HG02623 (cell line): ENCODE measurements around the gene LRP1B.
"Not testable (repeated sequence)": the region's sequence is repeated elsewhere in the genome, so short reads cannot be mapped to it uniquely, and the experiment has no call there.

ENCODE experiments used
- ATAC-seq: cut with Tn5 transposase; IDR thresholded peaks from one replicate; pipeline ENCODE4 v1.9.1; 2021; ENCODE audit warnings: moderate library complexity; ENCODE audit not compliant: unreplicated experiment

The LRP1B gene

GRCh38 chr2:140596447-140596846 lies 1534.4 kb downstream of the LRP1B start:
- peak; percentile 48 for ATAC-seq

DNA sequence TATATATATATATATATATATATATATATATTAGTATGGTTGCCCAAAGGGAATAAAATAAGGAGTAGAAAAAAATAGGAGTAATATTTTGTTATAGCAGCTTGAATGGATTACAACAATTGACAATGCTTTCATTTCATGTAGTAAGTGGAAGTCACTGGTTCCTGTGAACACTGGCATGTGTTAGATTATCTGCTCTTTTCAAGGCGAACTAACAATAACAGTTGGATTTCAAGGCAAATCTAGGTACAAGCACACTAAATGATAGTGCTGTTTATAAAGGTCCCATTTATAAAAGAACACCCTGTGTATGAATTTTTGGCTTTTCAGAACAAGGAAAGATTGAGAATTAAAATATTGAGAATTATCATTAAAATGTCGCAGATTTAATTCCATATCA lies 1535.7 kb downstream of the LRP1B start:
- ATAC-seq = no peak

GRCh38 chr2:140593132-140593531 lies 1537.7 kb downstream of the LRP1B start:
- no peak for ATAC-seq

DNA sequence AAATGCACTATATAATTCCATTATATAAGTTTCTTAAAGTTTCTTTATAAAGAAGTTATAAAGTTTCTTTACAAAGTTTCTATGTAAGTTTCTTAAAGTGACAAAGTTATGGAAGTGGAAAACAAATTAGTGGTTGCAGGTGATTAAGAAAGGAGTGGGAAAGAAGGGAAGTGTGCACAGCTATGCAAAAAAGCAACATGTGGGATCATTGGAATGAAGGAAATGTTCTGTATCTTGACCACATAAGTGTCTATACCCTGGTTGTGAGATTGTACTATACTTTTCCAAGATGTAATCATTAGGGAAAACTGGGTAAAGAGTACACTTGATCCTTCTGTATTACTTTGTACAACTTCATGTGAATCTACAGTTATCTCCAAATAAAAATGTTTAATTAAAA lies 1541.1 kb downstream of the LRP1B start:
- no peak for ATAC-seq

DNA sequence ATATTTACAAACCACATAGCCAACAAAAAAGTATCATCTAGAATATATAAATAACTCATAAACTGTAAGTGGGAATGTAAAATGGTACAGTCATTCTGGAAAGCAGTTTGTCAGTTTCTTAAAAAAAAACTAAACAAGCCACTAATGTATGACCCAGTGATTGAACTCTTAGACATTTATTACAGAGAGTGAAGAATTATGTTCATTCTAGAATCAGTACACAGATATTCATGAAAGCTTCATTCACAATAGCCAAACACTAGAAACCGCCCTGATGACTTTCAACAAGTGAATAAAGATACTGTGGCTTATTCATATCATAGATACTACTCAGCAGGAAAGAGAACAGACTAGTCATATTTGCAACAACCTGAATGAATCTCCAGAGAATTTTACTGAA lies 1541.5 kb downstream of the LRP1B start:
- ATAC-seq = no peak

- ATAC-seq = peak; percentile 99
Measured at GRCh38 chr2:140586379-140586778, 1544.4 kb downstream of the LRP1B start.

- ATAC-seq = no peak
Measured at GRCh38 chr2:140585016-140585415, 1545.8 kb downstream of the LRP1B start.

GRCh38 chr2:140584471-140584870 lies 1546.3 kb downstream of the LRP1B start:
- no peak for ATAC-seq

- ATAC-seq = no peak
Measured at GRCh38 chr2:140580532-140581151, 1550.2 kb downstream of the LRP1B start.

DNA sequence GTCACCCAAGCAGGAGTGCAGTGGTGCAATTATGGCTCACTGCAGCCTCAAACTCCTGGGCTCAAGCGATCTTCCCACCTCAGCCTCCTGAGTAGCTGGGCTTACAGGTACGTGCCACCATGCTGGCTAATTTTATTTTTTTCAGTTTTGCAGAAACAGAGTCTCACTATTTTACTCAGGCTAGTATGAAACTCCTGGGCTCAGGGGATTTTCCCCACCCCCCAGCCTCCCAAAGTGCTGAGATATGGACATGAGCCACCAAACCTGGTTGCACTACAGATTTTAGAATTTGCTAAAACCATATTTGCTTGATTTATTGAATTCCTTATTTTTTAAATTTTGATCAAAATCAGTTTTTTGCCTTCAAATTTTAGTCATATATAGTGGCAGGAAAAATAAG lies 1553.4 kb downstream of the LRP1B start:
- no peak for ATAC-seq

- ATAC-seq = no peak
Measured at GRCh38 chr2:140567734-140568133, 1563.1 kb downstream of the LRP1B start.

GRCh38 chr2:140565756-140566155 lies 1565.1 kb downstream of the LRP1B start:
- no peak for ATAC-seq

GRCh38 chr2:140555701-140556100 lies 1575.1 kb downstream of the LRP1B start:
- no peak for ATAC-seq

DNA sequence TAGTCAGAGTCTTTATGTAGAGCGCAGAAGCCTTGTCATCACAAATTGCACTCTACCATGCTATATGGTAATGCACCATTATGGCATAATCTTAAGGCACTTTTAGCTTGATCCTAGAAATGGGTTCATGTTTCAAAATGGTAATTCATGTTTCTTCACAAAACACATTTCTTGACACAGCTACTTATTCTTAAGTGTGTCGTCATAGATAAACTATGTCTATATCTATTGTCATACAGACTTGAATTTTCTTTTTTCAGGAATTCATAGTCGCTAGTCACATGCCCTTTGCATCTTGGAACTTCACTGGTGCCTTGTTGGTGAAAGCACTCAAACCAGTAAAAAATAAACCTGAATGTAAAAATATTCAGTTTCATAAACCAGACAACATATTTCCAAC lies 1578.2 kb downstream of the LRP1B start:
- ATAC-seq = no peak

GRCh38 chr2:140551287-140551686 lies 1579.5 kb downstream of the LRP1B start:
- no peak for ATAC-seq

DNA sequence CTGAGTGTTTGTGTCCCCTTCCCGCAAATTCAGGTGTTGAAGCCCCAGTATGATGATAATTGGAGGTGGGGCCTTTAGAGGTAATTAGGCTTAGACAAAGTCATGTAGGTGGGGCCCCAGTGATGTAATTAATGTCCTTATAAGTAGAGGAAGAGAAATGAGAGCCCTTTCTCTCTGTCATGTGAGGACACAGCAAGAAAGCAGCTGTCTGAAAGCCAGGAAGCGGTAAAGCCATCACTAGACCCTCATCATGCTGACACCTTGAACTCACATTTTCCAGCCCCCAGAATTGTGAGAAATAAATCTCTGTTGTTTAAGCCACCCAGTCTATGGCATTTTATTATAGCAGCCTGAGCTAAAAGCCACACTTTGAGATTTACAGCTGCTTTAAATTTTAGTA lies 1580.0 kb downstream of the LRP1B start:
- no peak for ATAC-seq

DNA sequence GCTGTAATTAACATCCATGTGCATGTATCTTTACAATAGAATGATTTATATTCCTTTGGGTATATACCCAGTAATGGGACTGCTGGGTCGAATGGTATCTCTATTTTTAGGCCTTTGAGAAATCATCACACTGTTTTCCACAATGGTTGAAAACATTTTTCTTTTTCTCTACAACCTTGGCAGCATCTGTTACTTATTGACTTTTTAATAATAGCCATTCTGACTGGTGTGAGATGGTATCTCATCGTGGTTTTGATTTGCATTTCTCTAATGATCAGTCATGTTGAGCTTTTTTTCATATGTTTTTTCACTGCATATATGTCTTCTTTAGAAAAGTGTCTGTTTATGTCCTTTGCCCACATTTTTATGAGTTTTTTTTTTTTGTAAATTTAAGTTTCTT lies 1586.0 kb downstream of the LRP1B start:
- ATAC-seq = not testable (repeated sequence)

DNA sequence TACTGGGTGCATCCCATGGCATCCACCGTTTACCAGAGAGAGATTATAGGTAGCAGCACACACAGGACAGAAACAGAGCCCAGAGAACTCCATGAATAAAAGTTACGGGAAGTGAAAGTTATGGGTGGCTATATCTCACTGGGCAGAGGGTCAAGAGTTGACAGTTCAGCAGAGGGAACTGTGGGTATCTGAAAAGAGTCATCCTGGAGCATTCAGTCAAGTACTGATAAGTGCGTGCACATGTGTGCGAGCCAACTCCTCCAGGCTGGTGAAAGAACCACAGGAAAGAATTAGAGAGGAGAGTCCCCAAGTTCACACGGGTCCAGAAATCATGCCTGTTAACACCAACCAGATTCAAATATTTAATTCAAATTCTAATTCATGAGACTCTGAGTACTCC lies 1588.2 kb downstream of the LRP1B start:
- no peak for ATAC-seq

GRCh38 chr2:140539242-140539875 lies 1591.5 kb downstream of the LRP1B start:
- no peak for ATAC-seq

DNA sequence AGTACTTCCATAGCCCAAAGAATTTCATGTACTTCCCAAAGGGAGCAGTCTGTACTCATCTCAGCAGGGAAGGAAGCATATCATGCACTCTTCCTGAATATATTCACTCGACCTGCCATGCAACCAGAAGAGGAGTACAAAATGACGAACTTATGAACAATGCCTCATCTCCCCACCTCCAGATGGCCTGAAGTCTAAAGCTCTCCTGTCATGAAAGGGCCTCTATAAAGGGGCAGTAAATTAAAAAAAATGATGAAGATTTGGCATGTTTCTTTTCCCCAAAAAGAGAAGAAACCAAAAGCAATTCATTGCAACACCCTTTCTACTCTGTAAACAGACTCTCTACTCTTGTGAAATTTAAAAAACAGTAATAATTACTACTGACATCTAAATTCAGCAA lies 1601.1 kb downstream of the LRP1B start:
- no peak for ATAC-seq

GRCh38 chr2:140528982-140529381 lies 1601.8 kb downstream of the LRP1B start:
- no peak for ATAC-seq

DNA sequence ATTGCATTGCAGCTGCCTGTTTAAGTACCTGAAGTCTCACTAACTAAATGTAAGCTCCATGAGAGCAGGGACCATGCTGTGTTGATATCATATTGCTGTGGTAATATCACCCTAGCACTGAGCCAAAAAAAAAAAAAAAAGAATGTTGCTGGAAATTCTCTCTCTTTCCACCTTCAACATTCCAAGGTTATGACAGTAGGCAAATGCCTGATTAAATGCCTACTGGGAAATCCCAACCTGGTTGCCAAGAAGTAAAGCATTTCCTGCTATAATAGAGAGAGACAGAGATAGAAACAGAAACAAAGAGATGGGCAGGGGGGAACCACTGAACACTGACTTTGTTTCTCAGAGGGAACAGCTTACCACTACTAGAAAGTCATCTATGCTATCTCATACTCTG lies 1604.2 kb downstream of the LRP1B start:
- no peak for ATAC-seq

GRCh38 chr2:140512106-140512505 lies 1618.7 kb downstream of the LRP1B start:
- no peak for ATAC-seq
